GM21515 (cell line): ENCODE results near the gene PGLYRP1.

Experiments
- ATAC-seq: cut with Tn5 transposase; IDR thresholded peaks from one replicate; pipeline ENCODE4 v1.9.1; 2021; ENCODE audit not compliant: unreplicated experiment

The PGLYRP1 gene

DNA sequence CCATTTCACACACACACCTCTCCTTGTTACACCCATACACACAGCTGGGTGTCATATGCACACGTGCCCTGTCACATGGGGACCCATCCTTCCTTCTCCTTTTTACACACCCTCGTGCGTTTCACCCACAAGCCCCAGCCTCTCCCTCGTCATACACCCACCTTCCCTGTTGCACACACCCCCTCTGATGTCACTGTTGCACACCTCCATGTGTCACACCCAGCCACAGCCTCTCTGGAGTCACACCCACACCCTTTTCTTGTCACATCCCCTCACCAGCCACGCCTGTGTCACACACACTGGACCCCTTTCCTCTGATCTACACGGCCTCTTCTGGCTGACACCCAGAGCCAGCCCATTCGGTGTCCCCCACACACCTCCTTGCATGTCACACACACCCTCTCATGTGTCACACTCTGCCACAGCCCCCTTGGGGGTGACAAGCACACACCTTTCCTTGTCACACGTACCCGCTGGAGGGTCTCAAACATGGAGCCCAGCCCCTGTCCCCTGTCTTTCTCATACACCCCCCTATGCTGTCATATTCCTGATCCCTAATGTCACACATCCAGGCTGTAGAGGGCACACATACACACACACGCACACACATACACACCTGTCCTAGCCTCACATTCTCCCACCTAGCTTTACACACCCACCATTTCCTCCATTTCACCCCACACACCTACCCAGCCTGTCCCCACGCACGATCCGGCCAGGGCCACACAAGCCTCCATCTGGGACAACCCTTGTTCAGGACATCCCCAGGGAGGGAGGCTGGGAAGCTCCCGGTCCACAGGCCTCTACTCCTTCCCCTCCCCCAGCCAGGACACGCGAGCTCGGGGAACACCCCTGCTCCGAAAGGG lies 50.5 kb downstream of the PGLYRP1 start:
- no peak for ATAC-seq

DNA sequence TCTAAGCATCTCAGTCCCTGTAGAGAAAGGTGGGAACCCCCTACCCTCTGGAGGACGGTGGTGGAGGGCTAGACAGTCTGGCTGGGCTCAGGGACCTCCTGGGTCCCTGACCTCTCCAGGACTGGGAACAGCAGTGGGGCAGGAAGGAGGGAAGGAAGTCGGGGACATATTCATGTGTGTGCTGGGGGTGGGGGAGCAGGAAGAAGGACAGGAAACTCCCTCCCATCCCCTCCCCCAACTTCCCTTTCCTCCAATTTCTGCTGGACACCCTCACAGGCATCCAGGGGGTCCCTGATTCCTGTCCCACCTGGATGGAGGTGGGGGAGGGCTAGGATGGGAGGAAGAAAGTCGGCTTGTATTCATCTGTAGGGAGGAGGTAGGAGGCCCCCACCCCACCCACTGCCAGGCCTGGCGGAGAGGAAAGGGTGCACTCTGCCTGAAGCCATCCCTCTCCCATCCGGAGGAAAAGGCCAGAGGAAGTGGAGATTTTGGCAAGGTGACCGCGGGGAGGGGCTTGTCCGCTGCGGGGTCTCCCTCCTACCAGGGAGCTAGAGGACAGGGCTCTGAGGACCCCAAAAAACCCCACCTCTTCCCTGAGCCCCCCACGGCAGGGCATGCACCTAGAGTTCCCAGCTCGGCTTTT lies 51.5 kb downstream of the PGLYRP1 start:
- no peak for ATAC-seq

- ATAC-seq, result no peak
Measured at GRCh38 chr19:45969676-45970075, 53.2 kb downstream of the PGLYRP1 start.
